Hematopoietic multipotent progenitor cell treated with erythropoietin and hydrocortisone succinate and interleukin-3 and kit ligand, for 6 days (in vitro differentiated cells): ENCODE data around the gene AGAP1.
"Not testable (repeated sequence)": the region's sequence is repeated elsewhere in the genome, so short reads cannot be mapped to it uniquely, and the experiment has no call there.

Experiments
- DNase-seq: peaks from one replicate; pipeline ENCODE4 v3.0.0-alpha.2; 2015

Gene AGAP1

GRCh38 chr2:235936493-235936892, 442.6 kb downstream of the AGAP1 start:
- DNase-seq = peak; percentile 22

GRCh38 chr2:235937087-235937486, 443.2 kb downstream of the AGAP1 start:
- no peak for DNase-seq

GRCh38 chr2:235937526-235937925, 443.7 kb downstream of the AGAP1 start:
- no peak for DNase-seq

GRCh38 chr2:235937936-235938335, 444.1 kb downstream of the AGAP1 start:
- DNase-seq = no peak

GRCh38 chr2:235938611-235939010, 444.8 kb downstream of the AGAP1 start:
- DNase-seq = no peak

- DNase-seq = no peak
Measured at GRCh38 chr2:235939471-235939870, 445.6 kb downstream of the AGAP1 start.

- no peak for DNase-seq
Measured at GRCh38 chr2:235940330-235940729, 446.5 kb downstream of the AGAP1 start.

GRCh38 chr2:235944591-235944990, 450.7 kb downstream of the AGAP1 start:
- no peak for DNase-seq

- no peak for DNase-seq
Measured at GRCh38 chr2:235945608-235946140, 451.8 kb downstream of the AGAP1 start.

- DNase-seq = no peak
Measured at GRCh38 chr2:235946590-235946989, 452.7 kb downstream of the AGAP1 start.

- not testable (repeated sequence) for DNase-seq
Measured at GRCh38 chr2:235947055-235947454, 453.2 kb downstream of the AGAP1 start.

- DNase-seq = no peak
Measured at GRCh38 chr2:235949567-235950472, 456.0 kb downstream of the AGAP1 start.

- no peak for DNase-seq
Measured at GRCh38 chr2:235950473-235950809, 456.6 kb downstream of the AGAP1 start.

- DNase-seq = no peak
Measured at GRCh38 chr2:235951493-235951892, 457.6 kb downstream of the AGAP1 start.

GRCh38 chr2:235951982-235952381, 458.1 kb downstream of the AGAP1 start:
- DNase-seq = no peak

- DNase-seq = no peak
Measured at GRCh38 chr2:235952714-235953113, 458.9 kb downstream of the AGAP1 start.

- DNase-seq = no peak
Measured at GRCh38 chr2:235954281-235954680, 460.4 kb downstream of the AGAP1 start.

- no peak for DNase-seq
Measured at GRCh38 chr2:235954888-235955480, 461.1 kb downstream of the AGAP1 start.

- no peak for DNase-seq
Measured at GRCh38 chr2:235955664-235956063, 461.8 kb downstream of the AGAP1 start.

GRCh38 chr2:235956281-235956970, 462.6 kb downstream of the AGAP1 start:
- no peak for DNase-seq

GRCh38 chr2:235957251-235957650, 463.4 kb downstream of the AGAP1 start:
- no peak for DNase-seq

GRCh38 chr2:235958221-235958930, 464.5 kb downstream of the AGAP1 start:
- DNase-seq = no peak

- no peak for DNase-seq
Measured at GRCh38 chr2:235958931-235959410, 465.1 kb downstream of the AGAP1 start.
